ENCODE data around the gene CPE.

DNA sequence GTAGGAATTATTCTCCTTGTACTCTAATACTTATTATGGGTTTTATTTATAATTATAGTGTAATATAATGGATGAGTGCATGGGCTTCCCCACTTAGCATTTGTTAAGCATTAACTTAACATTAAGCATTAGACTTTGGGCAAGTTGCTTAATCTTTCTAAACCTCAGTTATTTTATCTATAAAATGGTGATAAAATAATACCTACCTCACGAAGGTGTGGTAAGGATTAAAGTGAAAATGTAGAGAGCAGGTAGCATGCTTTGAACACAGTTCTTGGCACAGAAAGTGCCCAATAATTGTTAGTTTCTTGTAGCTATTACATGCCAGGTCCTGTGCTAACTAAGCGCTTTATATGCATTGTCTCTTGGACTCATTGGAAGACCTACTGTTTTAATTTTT lies 48.7 kb upstream of the CPE start:
- no peak for TF ChIP-seq CTCF (IDR thresholded peaks at IDR 0.05)
- TF ChIP-seq POLR2A (IDR thresholded peaks at IDR 0.05), result no peak
